Measurements from ENCODE around the gene PFKM.

GRCh38 chr12:48143898-48144297 is 24.7 kb downstream of the PFKM start:
- TF ChIP-seq POLR2A (IDR thresholded peaks at IDR 0.05) (no peak), CTCF (IDR thresholded peaks at IDR 0.05) (no peak)
